Posterior vena cava (tissue), 2 donors: ENCODE measurements around the gene SLC22A3. TPM values are rescaled to one million over a fixed set of nuclear protein-coding genes. Genes with fewer than 3 reads are reported as not detected.
"Not testable (repeated sequence)": the region's sequence is repeated elsewhere in the genome, so short reads cannot be mapped to it uniquely, and the experiment has no call there.

Experiments
- DNase-seq: peaks from one replicate; pipeline ENCODE4 v3.0.0-alpha.2; 2020; ENCODE audit warnings: low spot score
- intact Hi-C, 2 donors: fragments of 100-400 bp; cut with DNase I; formaldehyde crosslinking; loops; one replicate each; pipeline versions ENCODE4 v1.14.1 to v1.14.2; 2022 to 2023
- long read RNA-seq, 2 donors: library from polyadenylated mRNA; unstranded; transcript quantifications; one replicate each; pipeline ENCODE4 v2.0.0, GENCODE V29; 2020 to 2021
- total RNA-seq, 2 donors: library from RNA; stranded (reverse); fragmentation: NEBNext Ultra II Directional; extraction: Animal tissue kit (Norgen Biotek cat#: 25700); gene quantifications; one replicate each; pipeline ENCODE4 v1.2.1, GENCODE V29; 2021
- donor health status: DM: yes; HTN: yes; CAD: no.
- donor health status: DM: yes; HTN: yes; CAD: no.

SLC22A3 gene
- total RNA-seq: 10 to 100 TPM; 24.3 to 26.6 TPM
- long read RNA-seq, donor 1, partial matches to known transcripts: 4 of 13 reads
- long read RNA-seq, donor 1, other reads (novel, unspliced or antisense): 6 of 13 reads
- long read RNA-seq, donor 2, partial matches to known transcripts: 4 of 19 reads
- long read RNA-seq, donor 2, other reads (novel, unspliced or antisense): 12 of 19 reads

GRCh38 chr6:160348223-160349019, at the start of gene SLC22A3:
TSS of gene SLC22A3 (plus strand) at chr6:160348378. CDS start at chr6:160348420, 42 bp downstream.
- DNase-seq: no peak
- intact Hi-C loops: loop anchor here in 1 of 2 donors (2.0 kb wide), 1 partner anchor 50 kb away; no protein-coding TSS in a partner anchor

GRCh38 chr6:160299559-160299958, 48.6 kb upstream of the SLC22A3 start:
- no peak for DNase-seq
- intact Hi-C loops: no loop called here

GRCh38 chr6:160300076-160300695, 48.0 kb upstream of the SLC22A3 start:
- intact Hi-C loops: no loop called here
- DNase-seq: no peak

- intact Hi-C loops: no loop called here
- no peak for DNase-seq
These were observed 46.8 kb upstream of the SLC22A3 start for GRCh38 chr6:160301339-160301738.

- intact Hi-C loops, DNase-seq: not testable (repeated sequence)
These were observed 45.6 kb upstream of the SLC22A3 start for GRCh38 chr6:160302431-160303082.

GRCh38 chr6:160303806-160304205, 44.4 kb upstream of the SLC22A3 start:
- DNase-seq: no peak
- intact Hi-C loops: no loop called here

- intact Hi-C loops: no loop called here
- DNase-seq: no peak
These were observed 42.1 kb upstream of the SLC22A3 start for GRCh38 chr6:160305926-160306713.

GRCh38 chr6:160309718-160310117, 38.5 kb upstream of the SLC22A3 start:
- DNase-seq: no peak
- intact Hi-C loops: no loop called here

- intact Hi-C loops: no loop called here
These were observed 35.3 kb upstream of the SLC22A3 start for GRCh38 chr6:160312900-160313299.

GRCh38 chr6:160315310-160315709, 32.9 kb upstream of the SLC22A3 start:
- no peak for DNase-seq
- intact Hi-C loops: no loop called here

More at GRCh38 chr6:160312900-160313299, 35.3 kb upstream of the SLC22A3 start:
- no peak for DNase-seq

GRCh38 chr6:160316261-160316660, 31.9 kb upstream of the SLC22A3 start:
- intact Hi-C loops: no loop called here
- DNase-seq: no peak

- intact Hi-C loops: no loop called here
- DNase-seq: no peak
These were observed 28.9 kb upstream of the SLC22A3 start for GRCh38 chr6:160319246-160319645.

- intact Hi-C loops: no loop called here
- DNase-seq: no peak
These were observed 26.3 kb upstream of the SLC22A3 start for GRCh38 chr6:160321729-160322505.

GRCh38 chr6:160327981-160328380, 20.2 kb upstream of the SLC22A3 start:
- DNase-seq: no peak
- intact Hi-C loops: no loop called here

- DNase-seq: no peak
- intact Hi-C loops: no loop called here
These were observed 19.7 kb upstream of the SLC22A3 start for GRCh38 chr6:160328447-160328846.

- DNase-seq: no peak
- intact Hi-C loops: no loop called here
These were observed 19.0 kb upstream of the SLC22A3 start for GRCh38 chr6:160329188-160329587.

- no peak for DNase-seq
- intact Hi-C loops: loop anchor here in 1 of 2 donors (10.0 kb wide), 1 partner anchor 106 kb away; no protein-coding TSS in a partner anchor
These were observed 17.6 kb upstream of the SLC22A3 start for GRCh38 chr6:160330619-160331018.

- DNase-seq: no peak
- intact Hi-C loops: loop anchor here in 1 of 2 donors (10.0 kb wide), 1 partner anchor 106 kb away; no protein-coding TSS in a partner anchor
These were observed 17.0 kb upstream of the SLC22A3 start for GRCh38 chr6:160331204-160331603.
